DMS153 treated with DMSO at 0.1 percent for 48 hours (cell line): ENCODE results near the gene SCARF2.
"Not testable (repeated sequence)": the region's sequence is repeated elsewhere in the genome, so short reads cannot be mapped to it uniquely, and the experiment has no call there.

Experiments
- DNase-seq: peaks from one replicate; lab custom pipeline; 2025; ENCODE audit not compliant: unreplicated experiment; lab: John Stamatoyannopoulos, UW

The SCARF2 gene

GRCh38 chr22:20437613-20438426 is at the start of gene SCARF2:
SCARF2 (minus strand) TSS chr22:20437825; CDS start chr22:20437754, 71 bp downstream.
- DNase-seq: no peak

- DNase-seq: no peak
Observed at GRCh38 chr22:20486229-20486628, 48.6 kb upstream of the SCARF2 start.

- DNase-seq: no peak
Observed at GRCh38 chr22:20484948-20485683, 47.5 kb upstream of the SCARF2 start.

- no peak for DNase-seq
Observed at GRCh38 chr22:20483771-20484170, 46.1 kb upstream of the SCARF2 start.

- not testable (repeated sequence) for DNase-seq
Observed at GRCh38 chr22:20483143-20483506, 45.5 kb upstream of the SCARF2 start.

- DNase-seq: no peak
Observed at GRCh38 chr22:20479612-20480196, 42.1 kb upstream of the SCARF2 start.

GRCh38 chr22:20478059-20478458 is 40.4 kb upstream of the SCARF2 start:
- DNase-seq: not testable (repeated sequence)

- not testable (repeated sequence) for DNase-seq
Observed at GRCh38 chr22:20475569-20475968, 37.9 kb upstream of the SCARF2 start.

- no peak for DNase-seq
Observed at GRCh38 chr22:20475115-20475436, 37.5 kb upstream of the SCARF2 start.

- DNase-seq: no peak
Observed at GRCh38 chr22:20472629-20473442, 35.2 kb upstream of the SCARF2 start.

GRCh38 chr22:20471126-20471833 is 33.7 kb upstream of the SCARF2 start:
- no peak for DNase-seq

- not testable (repeated sequence) for DNase-seq
Observed at GRCh38 chr22:20470525-20470924, 32.9 kb upstream of the SCARF2 start.

- DNase-seq: no peak
Observed at GRCh38 chr22:20469110-20469868, 31.7 kb upstream of the SCARF2 start.

- DNase-seq: no peak
Observed at GRCh38 chr22:20466659-20467379, 29.2 kb upstream of the SCARF2 start.

- no peak for DNase-seq
Observed at GRCh38 chr22:20465759-20466077, 28.1 kb upstream of the SCARF2 start.

- DNase-seq: no peak
Observed at GRCh38 chr22:20464912-20465758, 27.5 kb upstream of the SCARF2 start.

GRCh38 chr22:20464096-20464614 is 26.5 kb upstream of the SCARF2 start:
- DNase-seq: no peak
